ENCODE results near the gene PARL.
A peak's percentile ranks its signal among the peaks of the same experiment; 100 is the strongest.

The PARL gene

DNA sequence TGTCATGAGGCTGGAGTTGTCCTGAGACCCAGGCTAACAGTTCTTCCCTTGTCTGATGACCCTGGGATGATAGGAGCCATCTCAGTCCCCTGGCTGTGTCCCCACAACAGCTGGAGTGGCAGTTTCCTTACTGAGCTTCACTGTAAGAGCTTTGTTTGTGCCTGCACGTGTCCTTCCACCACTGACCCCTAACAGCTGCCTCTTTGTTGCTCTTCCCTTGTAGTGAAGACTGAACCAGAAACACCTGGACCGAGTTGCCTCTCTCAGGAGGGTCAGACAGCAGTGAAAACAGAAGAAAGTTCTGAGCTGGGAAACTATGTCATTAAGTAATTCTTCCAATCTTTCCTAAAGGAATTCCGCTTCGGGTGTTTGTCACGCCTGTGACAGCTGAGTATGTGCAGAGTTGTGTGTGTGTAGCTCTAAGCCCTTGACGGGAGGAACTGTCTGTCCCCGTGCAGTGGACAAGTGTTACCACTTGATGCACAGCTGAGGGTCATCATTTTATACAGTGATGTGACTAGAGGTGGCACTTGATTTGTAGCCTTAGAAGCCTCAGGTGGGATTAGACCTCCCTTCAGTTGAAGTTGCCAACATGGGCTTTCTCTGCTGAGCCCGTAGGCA lies 84.3 kb downstream of the PARL start:
- H3K4me3 ChIP-seq (ENCODE audit: low read length): no peak overlapping the region
- H2AFZ ChIP-seq (ENCODE audit: low read length): no peak overlapping the region
- no peaks in the 10 kb centered on the region for H4K20me1 ChIP-seq (ENCODE audit: insufficient read depth, low read length)
- H3K27ac ChIP-seq (ENCODE audit: low read length): peak overlapping the region; percentile 58; the same call in 1 of the 2 replicates
- H3K27me3 ChIP-seq (replicated peaks; ENCODE audit: insufficient read depth, low read length): no peaks in the 10 kb centered on the region
- peak; percentile 36 for DNase-seq
- TF ChIP-seq EZH2phosphoT487 (IDR thresholded peaks at IDR 0.05; ENCODE audit: low read length) (no peak), EZH2 (optimal IDR thresholded peaks at IDR 0.05; ENCODE audit: low read depth, low read length) (no peak)
- TF ChIP-seq, protein P1, sequence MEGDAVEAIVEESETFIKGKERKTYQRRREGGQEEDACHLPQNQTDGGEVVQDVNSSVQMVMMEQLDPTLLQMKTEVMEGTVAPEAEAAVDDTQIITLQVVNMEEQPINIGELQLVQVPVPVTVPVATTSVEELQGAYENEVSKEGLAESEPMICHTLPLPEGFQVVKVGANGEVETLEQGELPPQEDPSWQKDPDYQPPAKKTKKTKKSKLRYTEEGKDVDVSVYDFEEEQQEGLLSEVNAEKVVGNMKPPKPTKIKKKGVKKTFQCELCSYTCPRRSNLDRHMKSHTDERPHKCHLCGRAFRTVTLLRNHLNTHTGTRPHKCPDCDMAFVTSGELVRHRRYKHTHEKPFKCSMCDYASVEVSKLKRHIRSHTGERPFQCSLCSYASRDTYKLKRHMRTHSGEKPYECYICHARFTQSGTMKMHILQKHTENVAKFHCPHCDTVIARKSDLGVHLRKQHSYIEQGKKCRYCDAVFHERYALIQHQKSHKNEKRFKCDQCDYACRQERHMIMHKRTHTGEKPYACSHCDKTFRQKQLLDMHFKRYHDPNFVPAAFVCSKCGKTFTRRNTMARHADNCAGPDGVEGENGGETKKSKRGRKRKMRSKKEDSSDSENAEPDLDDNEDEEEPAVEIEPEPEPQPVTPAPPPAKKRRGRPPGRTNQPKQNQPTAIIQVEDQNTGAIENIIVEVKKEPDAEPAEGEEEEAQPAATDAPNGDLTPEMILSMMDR (IDR thresholded peaks at IDR 0.05; ENCODE audit: low read length): no peak
- H3K79me2 ChIP-seq (ENCODE audit: low read length): no peaks in the 10 kb centered on the region
- H3F3A ChIP-seq (ENCODE audit: insufficient read depth, low read length): peaks cover 14% of the 10 kb centered on the region
- H3K36me3 ChIP-seq (replicated peaks; ENCODE audit: insufficient read depth, low read length): peaks cover 15% of the 10 kb centered on the region
- H3K9me3 ChIP-seq (replicated peaks; ENCODE audit: insufficient read depth, low read length): no peaks in the 10 kb centered on the region
- H3K9ac ChIP-seq (ENCODE audit: low read length): no peak overlapping the region
- peak overlapping the region; percentile 48 for H3K4me2 ChIP-seq (ENCODE audit: low read depth, low read length)
- no peaks in the 10 kb centered on the region for H3K9me2 ChIP-seq (replicated peaks; ENCODE audit: insufficient read depth, low read length)
- H3K4me1 ChIP-seq (ENCODE audit: low read length): peaks cover 27% of the 10 kb centered on the region

DNA sequence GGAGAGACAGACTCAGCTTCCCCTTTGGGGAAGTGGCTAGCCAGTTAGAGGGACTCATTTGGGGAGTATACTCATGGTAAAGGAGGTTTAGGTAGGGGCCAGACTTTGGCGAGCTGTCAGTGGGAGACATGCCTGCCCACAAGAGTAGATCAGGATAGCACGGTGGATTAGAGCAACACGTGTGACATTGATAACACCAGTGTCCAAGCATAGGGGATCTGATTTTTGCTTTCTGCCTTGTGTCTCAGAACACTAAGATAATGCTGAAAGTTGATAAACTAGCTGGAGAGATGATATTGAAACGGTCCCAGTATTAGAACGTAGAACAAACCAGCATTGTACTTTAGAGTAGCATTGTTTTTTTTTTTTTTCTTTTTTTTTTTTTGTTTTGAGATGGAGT lies 85.2 kb downstream of the PARL start:
- no peaks in the 10 kb centered on the region for H3K79me2 ChIP-seq (ENCODE audit: low read length)
- H3K4me3 ChIP-seq (ENCODE audit: low read length): no peak overlapping the region
- no peaks in the 10 kb centered on the region for H3K9me3 ChIP-seq (replicated peaks; ENCODE audit: insufficient read depth, low read length)
- no peaks in the 10 kb centered on the region for H4K20me1 ChIP-seq (ENCODE audit: insufficient read depth, low read length)
- H3K9ac ChIP-seq (ENCODE audit: low read length): no peak overlapping the region
- peaks cover 15% of the 10 kb centered on the region for H3K36me3 ChIP-seq (replicated peaks; ENCODE audit: insufficient read depth, low read length)
- peaks cover 27% of the 10 kb centered on the region for H3K4me1 ChIP-seq (ENCODE audit: low read length)
- H2AFZ ChIP-seq (ENCODE audit: low read length): no peak overlapping the region
- no peaks in the 10 kb centered on the region for H3K9me2 ChIP-seq (replicated peaks; ENCODE audit: insufficient read depth, low read length)
- no peak overlapping the region for H3K27ac ChIP-seq (ENCODE audit: low read length)
- H3F3A ChIP-seq (ENCODE audit: insufficient read depth, low read length): peaks cover 14% of the 10 kb centered on the region
- no peak for DNase-seq
- H3K27me3 ChIP-seq (replicated peaks; ENCODE audit: insufficient read depth, low read length): no peaks in the 10 kb centered on the region
- no peak overlapping the region for H3K4me2 ChIP-seq (ENCODE audit: low read depth, low read length)
- TF ChIP-seq, protein P1 (IDR thresholded peaks at IDR 0.05; ENCODE audit: low read length): no peak
- no peak for TF ChIP-seq EZH2 (optimal IDR thresholded peaks at IDR 0.05; ENCODE audit: low read depth, low read length)
- TF ChIP-seq EZH2phosphoT487 (IDR thresholded peaks at IDR 0.05; ENCODE audit: low read length): no peak

DNA sequence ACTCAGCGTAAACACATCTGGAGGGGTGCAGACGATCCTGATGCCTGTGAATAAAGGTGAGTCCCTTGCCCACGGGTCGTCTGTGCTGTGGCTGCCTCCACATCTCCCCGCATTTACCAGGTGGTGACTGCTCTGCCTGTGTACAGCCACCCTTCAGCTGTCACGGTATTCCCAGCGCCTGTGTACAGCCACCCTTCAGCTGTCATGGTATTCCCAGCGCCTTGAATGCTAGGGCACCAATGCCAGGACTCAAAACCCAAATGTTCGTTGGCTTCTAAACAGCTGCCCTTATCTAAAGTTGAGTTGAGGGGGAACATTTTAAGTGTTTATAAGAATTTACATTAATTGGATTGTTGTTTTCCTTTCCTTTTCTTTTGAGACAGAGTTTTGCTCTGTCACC lies 86.7 kb downstream of the PARL start:
- Histone ChIP-seq H3K27me3 (replicated peaks; ENCODE audit: insufficient read depth, low read length) (no peaks in the 10 kb centered on the region), H3K4me1 (ENCODE audit: low read length) (peaks cover 27% of the 10 kb centered on the region), H3K9me3 (replicated peaks; ENCODE audit: insufficient read depth, low read length) (no peaks in the 10 kb centered on the region), H3F3A (ENCODE audit: insufficient read depth, low read length) (peaks cover 14% of the 10 kb centered on the region), H3K9ac (ENCODE audit: low read length) (no peak overlapping the region), H3K4me2 (ENCODE audit: low read depth, low read length) (no peak overlapping the region), H3K4me3 (ENCODE audit: low read length) (no peak overlapping the region), H2AFZ (ENCODE audit: low read length) (no peak overlapping the region), H3K27ac (ENCODE audit: low read length) (no peak overlapping the region), H3K9me2 (replicated peaks; ENCODE audit: insufficient read depth, low read length) (no peaks in the 10 kb centered on the region), H4K20me1 (ENCODE audit: insufficient read depth, low read length) (no peaks in the 10 kb centered on the region), H3K36me3 (replicated peaks; ENCODE audit: insufficient read depth, low read length) (peaks cover 14% of the 10 kb centered on the region), H3K79me2 (ENCODE audit: low read length) (peaks cover 2% of the 10 kb centered on the region; the same call in 1 of the 2 replicates)
- DNase-seq: no peak
- TF ChIP-seq EZH2phosphoT487 (IDR thresholded peaks at IDR 0.05; ENCODE audit: low read length): no peak
- no peak for TF ChIP-seq EZH2 (optimal IDR thresholded peaks at IDR 0.05; ENCODE audit: low read depth, low read length)
- TF ChIP-seq, protein P1 (IDR thresholded peaks at IDR 0.05; ENCODE audit: low read length): no peak

Measured in MM.1S (cell line).